ENCODE data around the gene GALNT2. TPM values are rescaled to one million over a fixed set of nuclear protein-coding genes. Genes with fewer than 3 reads are reported as not detected.

GALNT2 gene
- total and polyA plus RNA-seq, 10 of the 15 experiments (the other 5 are each of a cell fraction or from before 2014, with no cell fraction given), result 0.52 to 27.7 (median 16.3) TPM

DNA sequence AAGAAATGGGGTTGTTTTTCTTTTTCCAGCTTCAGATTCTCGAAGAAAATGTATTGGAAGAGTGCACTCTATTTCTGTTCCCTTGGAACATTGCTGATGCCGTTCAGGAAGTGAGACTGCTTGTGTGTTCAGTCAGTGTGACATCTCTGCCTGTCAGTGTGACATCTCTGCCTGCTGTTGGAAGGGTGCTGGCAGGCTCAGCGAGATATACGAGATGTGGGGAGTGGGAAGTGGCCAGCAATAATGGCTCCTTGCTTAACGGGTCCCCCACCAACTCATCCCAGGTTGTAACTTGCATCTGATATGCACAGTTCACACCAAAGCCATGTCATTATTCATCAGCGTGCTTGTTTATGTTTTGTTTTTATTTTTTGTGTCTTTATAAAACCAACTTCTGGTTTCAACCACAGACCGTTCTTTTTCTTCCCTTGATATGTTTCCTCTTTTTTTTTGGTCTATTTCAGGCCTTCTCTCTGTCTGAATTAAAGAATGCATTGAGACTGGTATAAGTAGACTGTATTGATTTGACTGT, 145.4 kb downstream of the GALNT2 start (continued):
- TF ChIP-seq, protein P1, sequence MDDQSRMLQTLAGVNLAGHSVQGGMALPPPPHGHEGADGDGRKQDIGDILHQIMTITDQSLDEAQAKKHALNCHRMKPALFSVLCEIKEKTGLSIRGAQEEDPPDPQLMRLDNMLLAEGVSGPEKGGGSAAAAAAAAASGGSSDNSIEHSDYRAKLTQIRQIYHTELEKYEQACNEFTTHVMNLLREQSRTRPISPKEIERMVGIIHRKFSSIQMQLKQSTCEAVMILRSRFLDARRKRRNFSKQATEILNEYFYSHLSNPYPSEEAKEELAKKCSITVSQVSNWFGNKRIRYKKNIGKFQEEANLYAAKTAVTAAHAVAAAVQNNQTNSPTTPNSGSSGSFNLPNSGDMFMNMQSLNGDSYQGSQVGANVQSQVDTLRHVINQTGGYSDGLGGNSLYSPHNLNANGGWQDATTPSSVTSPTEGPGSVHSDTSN (IDR thresholded peaks at IDR 0.05; ENCODE audit: insufficient replicate concordance, low read depth, low read length), result peak; percentile 81
- TF ChIP-seq HDAC2 (IDR thresholded peaks at IDR 0.05), result no peak
- TF ChIP-seq POLR2AphosphoS5 (IDR thresholded peaks at IDR 0.05; ENCODE audit: low read length), result no peak
- TF ChIP-seq BACH1 (IDR thresholded peaks at IDR 0.05; ENCODE audit: borderline replicate concordance), result peak; percentile 85
- no peak for TF ChIP-seq RB1 (IDR thresholded peaks at IDR 0.05; ENCODE audit: borderline replicate concordance)
- TF ChIP-seq, protein P2, sequence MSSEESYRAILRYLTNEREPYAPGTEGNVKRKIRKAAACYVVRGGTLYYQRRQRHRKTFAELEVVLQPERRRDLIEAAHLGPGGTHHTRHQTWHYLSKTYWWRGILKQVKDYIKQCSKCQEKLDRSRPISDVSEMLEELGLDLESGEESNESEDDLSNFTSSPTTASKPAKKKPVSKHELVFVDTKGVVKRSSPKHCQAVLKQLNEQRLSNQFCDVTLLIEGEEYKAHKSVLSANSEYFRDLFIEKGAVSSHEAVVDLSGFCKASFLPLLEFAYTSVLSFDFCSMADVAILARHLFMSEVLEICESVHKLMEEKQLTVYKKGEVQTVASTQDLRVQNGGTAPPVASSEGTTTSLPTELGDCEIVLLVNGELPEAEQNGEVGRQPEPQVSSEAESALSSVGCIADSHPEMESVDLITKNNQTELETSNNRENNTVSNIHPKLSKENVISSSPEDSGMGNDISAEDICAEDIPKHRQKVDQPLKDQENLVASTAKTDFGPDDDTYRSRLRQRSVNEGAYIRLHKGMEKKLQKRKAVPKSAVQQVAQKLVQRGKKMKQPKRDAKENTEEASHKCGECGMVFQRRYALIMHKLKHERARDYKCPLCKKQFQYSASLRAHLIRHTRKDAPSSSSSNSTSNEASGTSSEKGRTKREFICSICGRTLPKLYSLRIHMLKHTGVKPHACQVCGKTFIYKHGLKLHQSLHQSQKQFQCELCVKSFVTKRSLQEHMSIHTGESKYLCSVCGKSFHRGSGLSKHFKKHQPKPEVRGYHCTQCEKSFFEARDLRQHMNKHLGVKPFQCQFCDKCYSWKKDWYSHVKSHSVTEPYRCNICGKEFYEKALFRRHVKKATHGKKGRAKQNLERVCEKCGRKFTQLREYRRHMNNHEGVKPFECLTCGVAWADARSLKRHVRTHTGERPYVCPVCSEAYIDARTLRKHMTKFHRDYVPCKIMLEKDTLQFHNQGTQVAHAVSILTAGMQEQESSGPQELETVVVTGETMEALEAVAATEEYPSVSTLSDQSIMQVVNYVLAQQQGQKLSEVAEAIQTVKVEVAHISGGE (CRISPR knock-in tag; IDR thresholded peaks at IDR 0.05), result no peak
- peak; percentile 13 for TF ChIP-seq SP1 (IDR thresholded peaks at IDR 0.05; ENCODE audit: low read depth, low read length)
- peak in 1 of 2 experiments; percentile 53; a peak in 1 of 4 replicates for TF ChIP-seq ETV6 (conservative IDR thresholded peaks at IDR 0.05 in 1 of 2, IDR thresholded peaks at IDR 0.05 in 1 of 2; ENCODE audit: borderline replicate concordance in 1 of 2, low read depth in 1 of 2)
- TF ChIP-seq ZNF24 (IDR thresholded peaks at IDR 0.05), result 0 out of 2 replicates have a peak, but pooled peaks have one; percentile 8
- TF ChIP-seq, protein P3, sequence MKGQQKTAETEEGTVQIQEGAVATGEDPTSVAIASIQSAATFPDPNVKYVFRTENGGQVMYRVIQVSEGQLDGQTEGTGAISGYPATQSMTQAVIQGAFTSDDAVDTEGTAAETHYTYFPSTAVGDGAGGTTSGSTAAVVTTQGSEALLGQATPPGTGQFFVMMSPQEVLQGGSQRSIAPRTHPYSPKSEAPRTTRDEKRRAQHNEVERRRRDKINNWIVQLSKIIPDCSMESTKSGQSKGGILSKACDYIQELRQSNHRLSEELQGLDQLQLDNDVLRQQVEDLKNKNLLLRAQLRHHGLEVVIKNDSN (IDR thresholded peaks at IDR 0.05; ENCODE audit: borderline replicate concordance, extremely low read length, insufficient read depth, low read depth, low read length), result no peak
- TF ChIP-seq, protein P4, sequence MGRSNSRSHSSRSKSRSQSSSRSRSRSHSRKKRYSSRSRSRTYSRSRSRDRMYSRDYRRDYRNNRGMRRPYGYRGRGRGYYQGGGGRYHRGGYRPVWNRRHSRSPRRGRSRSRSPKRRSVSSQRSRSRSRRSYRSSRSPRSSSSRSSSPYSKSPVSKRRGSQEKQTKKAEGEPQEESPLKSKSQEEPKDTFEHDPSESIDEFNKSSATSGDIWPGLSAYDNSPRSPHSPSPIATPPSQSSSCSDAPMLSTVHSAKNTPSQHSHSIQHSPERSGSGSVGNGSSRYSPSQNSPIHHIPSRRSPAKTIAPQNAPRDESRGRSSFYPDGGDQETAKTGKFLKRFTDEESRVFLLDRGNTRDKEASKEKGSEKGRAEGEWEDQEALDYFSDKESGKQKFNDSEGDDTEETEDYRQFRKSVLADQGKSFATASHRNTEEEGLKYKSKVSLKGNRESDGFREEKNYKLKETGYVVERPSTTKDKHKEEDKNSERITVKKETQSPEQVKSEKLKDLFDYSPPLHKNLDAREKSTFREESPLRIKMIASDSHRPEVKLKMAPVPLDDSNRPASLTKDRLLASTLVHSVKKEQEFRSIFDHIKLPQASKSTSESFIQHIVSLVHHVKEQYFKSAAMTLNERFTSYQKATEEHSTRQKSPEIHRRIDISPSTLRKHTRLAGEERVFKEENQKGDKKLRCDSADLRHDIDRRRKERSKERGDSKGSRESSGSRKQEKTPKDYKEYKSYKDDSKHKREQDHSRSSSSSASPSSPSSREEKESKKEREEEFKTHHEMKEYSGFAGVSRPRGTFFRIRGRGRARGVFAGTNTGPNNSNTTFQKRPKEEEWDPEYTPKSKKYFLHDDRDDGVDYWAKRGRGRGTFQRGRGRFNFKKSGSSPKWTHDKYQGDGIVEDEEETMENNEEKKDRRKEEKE (IDR thresholded peaks at IDR 0.05), result no peak
- TF ChIP-seq JUNB (IDR thresholded peaks at IDR 0.05), result peak; percentile 48
- TF ChIP-seq POU2F2 (IDR thresholded peaks at IDR 0.05; ENCODE audit: borderline replicate concordance, low read depth, low read length), result no peak; the same call in 2 of the 3 replicates
- TF ChIP-seq GATAD2B (conservative IDR thresholded peaks at IDR 0.05; ENCODE audit: low read depth), result 0 out of 2 replicates have a peak, but pooled peaks have one; percentile 20
- TF ChIP-seq EP300 (IDR thresholded peaks at IDR 0.05; ENCODE audit: borderline replicate concordance in 1 of 2, control insufficient read depth in 1 of 2, low read depth in 2 of 2, low read length in 2 of 2), result peak in 1 of 2 experiments; percentile 25; a peak in 1 of 4 replicates
- TF ChIP-seq, protein P5, sequence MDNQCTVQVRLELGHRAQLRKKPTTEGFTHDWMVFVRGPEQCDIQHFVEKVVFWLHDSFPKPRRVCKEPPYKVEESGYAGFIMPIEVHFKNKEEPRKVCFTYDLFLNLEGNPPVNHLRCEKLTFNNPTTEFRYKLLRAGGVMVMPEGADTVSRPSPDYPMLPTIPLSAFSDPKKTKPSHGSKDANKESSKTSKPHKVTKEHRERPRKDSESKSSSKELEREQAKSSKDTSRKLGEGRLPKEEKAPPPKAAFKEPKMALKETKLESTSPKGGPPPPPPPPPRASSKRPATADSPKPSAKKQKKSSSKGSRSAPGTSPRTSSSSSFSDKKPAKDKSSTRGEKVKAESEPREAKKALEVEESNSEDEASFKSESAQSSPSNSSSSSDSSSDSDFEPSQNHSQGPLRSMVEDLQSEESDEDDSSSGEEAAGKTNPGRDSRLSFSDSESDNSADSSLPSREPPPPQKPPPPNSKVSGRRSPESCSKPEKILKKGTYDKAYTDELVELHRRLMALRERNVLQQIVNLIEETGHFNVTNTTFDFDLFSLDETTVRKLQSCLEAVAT (IDR thresholded peaks at IDR 0.05), result peak; percentile 79; the same call in 1 of the 2 replicates
- peak; percentile 47; the same call in 1 of the 2 replicates for TF ChIP-seq MTA2 (IDR thresholded peaks at IDR 0.05; ENCODE audit: low read depth)
- peak; percentile 62 for TF ChIP-seq NBN (IDR thresholded peaks at IDR 0.05)
- TF ChIP-seq NR2C1 (IDR thresholded peaks at IDR 0.05), result no peak
- no peak for TF ChIP-seq LARP7 (IDR thresholded peaks at IDR 0.05)
- TF ChIP-seq MTA3 (IDR thresholded peaks at IDR 0.05; ENCODE audit: borderline replicate concordance, low read length), result no peak
